ENCODE measurements around the gene HIVEP3.
"Not testable (repeated sequence)": the region's sequence is repeated elsewhere in the genome, so short reads cannot be mapped to it uniquely, and the experiment has no call there.

The HIVEP3 gene

DNA sequence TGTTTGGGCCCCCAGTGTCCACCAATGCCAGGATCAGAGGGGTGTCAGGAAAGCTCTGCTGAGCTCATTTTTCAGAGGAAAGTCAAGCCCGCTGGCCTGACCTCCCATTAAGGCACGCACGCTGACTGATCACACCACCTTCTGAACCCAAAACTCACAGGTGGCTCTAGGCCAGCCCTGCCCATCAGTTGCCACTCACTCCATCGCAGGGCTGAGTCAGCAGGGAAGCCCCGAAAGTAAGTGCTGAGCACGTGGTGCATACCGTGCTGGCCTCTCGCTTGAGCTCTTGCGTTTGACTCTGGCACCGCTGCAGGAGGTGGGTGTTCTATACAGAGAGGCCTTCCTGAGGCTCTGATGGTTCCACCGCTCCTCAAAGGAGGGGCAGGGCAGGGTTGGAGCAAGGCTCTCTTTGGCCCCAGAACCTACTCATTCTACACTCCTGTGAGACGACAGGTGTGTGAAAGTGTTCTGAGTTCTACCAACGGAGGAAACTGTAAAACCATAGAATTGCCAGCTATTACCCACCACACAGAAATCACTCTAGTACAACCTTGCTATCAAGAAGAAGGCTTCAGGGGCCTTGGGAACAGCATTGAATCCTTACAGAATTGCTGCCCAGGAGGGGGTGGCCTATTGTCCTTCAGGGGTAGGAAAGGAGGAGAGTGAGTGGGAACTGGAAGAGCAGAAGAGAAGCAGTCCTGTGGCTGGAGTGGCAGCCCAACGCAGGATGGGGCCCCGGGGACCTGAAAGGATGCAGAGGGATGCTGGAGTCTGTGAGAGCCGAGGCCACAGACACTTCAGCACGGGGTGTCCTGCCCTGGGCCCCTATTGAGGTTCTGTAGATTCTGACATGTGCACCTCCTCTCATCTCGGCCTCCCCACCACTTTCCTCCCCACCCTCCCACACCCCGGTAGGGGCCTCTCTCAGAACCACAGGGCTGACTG, 219.5 kb downstream of the HIVEP3 start:
- Histone ChIP-seq H3K4me3 (IDR thresholded peaks at IDR 0.05; ENCODE audit: insufficient read depth, low read depth, low read length) (no peak overlapping the region), H3K4me2 (peak overlapping the region; percentile 82), H3K9ac (peak overlapping the region; percentile 52; the same call in 1 of the 2 replicates), H3K79me2 (ENCODE audit: insufficient read depth, low read depth) (no peaks in the 10 kb centered on the region), H4K20me1 (ENCODE audit: insufficient read depth) (no peaks in the 10 kb centered on the region), H3K36me3 (ENCODE audit: insufficient read depth) (no peaks in the 10 kb centered on the region), H3K27ac (peak overlapping the region; percentile 85), H3K4me1 (ENCODE audit: low read depth, poor library complexity, severe bottlenecking) (peaks cover 72% of the 10 kb centered on the region), H3K27me3 (ENCODE audit: insufficient read depth, low read depth) (no peaks in the 10 kb centered on the region), H2AFZ (ENCODE audit: low read depth) (peak overlapping the region; percentile 55; the same call in 1 of the 2 replicates)
- TF ChIP-seq, protein P1, sequence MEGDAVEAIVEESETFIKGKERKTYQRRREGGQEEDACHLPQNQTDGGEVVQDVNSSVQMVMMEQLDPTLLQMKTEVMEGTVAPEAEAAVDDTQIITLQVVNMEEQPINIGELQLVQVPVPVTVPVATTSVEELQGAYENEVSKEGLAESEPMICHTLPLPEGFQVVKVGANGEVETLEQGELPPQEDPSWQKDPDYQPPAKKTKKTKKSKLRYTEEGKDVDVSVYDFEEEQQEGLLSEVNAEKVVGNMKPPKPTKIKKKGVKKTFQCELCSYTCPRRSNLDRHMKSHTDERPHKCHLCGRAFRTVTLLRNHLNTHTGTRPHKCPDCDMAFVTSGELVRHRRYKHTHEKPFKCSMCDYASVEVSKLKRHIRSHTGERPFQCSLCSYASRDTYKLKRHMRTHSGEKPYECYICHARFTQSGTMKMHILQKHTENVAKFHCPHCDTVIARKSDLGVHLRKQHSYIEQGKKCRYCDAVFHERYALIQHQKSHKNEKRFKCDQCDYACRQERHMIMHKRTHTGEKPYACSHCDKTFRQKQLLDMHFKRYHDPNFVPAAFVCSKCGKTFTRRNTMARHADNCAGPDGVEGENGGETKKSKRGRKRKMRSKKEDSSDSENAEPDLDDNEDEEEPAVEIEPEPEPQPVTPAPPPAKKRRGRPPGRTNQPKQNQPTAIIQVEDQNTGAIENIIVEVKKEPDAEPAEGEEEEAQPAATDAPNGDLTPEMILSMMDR (conservative IDR thresholded peaks at IDR 0.05; ENCODE audit: low read depth, low read length), result no peak

DNA sequence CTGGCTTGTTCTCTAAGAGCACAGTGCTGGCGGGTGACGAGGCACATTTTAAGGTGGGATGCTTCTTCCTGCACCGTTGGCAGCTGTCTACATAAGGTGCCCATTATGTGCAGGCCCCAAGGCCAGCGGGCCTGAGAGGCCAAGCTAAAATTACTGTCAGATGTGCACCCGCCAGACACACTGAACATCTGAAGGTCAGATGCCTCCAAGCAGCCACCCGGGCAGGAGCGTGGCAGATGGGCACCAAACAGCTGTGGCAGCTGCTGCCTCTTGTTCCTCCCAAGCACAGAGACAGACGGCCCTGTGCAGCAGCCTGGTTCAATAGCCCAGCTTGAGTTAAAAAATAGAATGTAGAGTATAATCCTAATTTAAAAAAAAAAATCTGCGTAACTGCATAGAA, 222.3 kb downstream of the HIVEP3 start:
- H3K4me1 ChIP-seq (ENCODE audit: low read depth, poor library complexity, severe bottlenecking), result peaks cover 60% of the 10 kb centered on the region
- no peaks in the 10 kb centered on the region for H4K20me1 ChIP-seq (ENCODE audit: insufficient read depth)
- H3K4me3 ChIP-seq (IDR thresholded peaks at IDR 0.05; ENCODE audit: insufficient read depth, low read depth, low read length), result no peak overlapping the region
- no peak overlapping the region for H2AFZ ChIP-seq (ENCODE audit: low read depth)
- no peaks in the 10 kb centered on the region for H3K79me2 ChIP-seq (ENCODE audit: insufficient read depth, low read depth)
- no peaks in the 10 kb centered on the region for H3K36me3 ChIP-seq (ENCODE audit: insufficient read depth)
- no peak overlapping the region for H3K27ac ChIP-seq
- H3K27me3 ChIP-seq (ENCODE audit: insufficient read depth, low read depth), result no peaks in the 10 kb centered on the region
- H3K9ac ChIP-seq, result no peak overlapping the region
- H3K4me2 ChIP-seq, result no peak overlapping the region
- TF ChIP-seq, protein P1 (conservative IDR thresholded peaks at IDR 0.05; ENCODE audit: low read depth, low read length), result no peak

DNA sequence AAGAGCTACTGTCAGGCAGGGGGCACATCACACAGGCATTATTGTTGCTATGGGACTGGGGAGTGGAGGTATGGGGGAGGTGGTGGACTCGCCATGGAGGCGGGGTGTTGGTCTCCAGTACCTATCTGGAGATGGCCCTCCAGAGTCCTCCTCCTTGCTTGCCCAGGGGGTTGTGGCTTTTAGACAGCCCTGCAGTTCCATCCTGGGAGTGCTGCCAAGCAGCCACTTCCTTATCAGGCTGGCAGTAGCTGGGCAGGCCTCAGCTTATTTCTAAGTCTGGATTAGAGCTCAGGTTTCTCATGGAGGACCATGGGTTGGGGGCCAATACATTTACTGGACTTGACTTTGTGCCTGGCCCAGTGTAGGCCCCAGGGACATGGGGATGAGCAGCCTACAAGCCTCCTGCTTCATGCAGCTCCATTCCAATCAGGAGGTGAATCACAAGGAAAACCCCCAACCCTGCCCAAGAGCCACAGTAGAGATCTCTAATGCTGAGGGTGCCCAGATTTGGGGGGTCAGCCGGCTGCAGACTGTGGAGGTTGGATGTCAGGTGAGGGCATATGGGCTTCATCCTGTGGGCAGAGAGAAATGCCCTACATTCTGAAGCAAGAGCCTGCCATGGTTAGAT, 223.5 kb downstream of the HIVEP3 start:
- Histone ChIP-seq H3K4me2 (no peak overlapping the region), H3K4me3 (IDR thresholded peaks at IDR 0.05; ENCODE audit: insufficient read depth, low read depth, low read length) (no peak overlapping the region), H3K27me3 (ENCODE audit: insufficient read depth, low read depth) (no peaks in the 10 kb centered on the region), H3K4me1 (ENCODE audit: low read depth, poor library complexity, severe bottlenecking) (peaks cover 50% of the 10 kb centered on the region), H3K79me2 (ENCODE audit: insufficient read depth, low read depth) (no peaks in the 10 kb centered on the region), H3K36me3 (ENCODE audit: insufficient read depth) (no peaks in the 10 kb centered on the region), H2AFZ (ENCODE audit: low read depth) (no peak overlapping the region), H3K9ac (no peak overlapping the region), H3K27ac (no peak overlapping the region), H4K20me1 (ENCODE audit: insufficient read depth) (no peaks in the 10 kb centered on the region)
- TF ChIP-seq, protein P1 (conservative IDR thresholded peaks at IDR 0.05; ENCODE audit: low read depth, low read length), result no peak

DNA sequence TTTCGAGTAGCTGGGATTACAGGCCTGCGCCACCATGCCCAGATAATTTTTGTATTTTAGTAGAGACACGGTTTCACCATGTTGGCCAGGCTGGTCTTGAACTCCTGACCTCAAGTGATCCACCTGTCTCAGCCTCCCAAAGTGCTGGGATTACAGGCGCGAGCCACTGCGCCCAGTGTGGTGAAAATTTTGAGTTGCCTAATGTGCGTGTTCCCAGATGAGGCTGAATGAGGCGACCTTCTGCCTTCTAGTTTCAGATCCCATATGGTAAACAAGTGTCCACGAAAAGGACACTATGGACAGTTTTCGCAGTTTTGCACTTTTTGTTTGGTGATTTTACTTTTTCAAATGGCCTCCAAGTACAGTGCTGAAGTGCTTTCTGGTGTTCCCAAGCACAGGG, 226.8 kb downstream of the HIVEP3 start:
- H3K9ac ChIP-seq; H3K4me3 ChIP-seq (IDR thresholded peaks at IDR 0.05; ENCODE audit: insufficient read depth, low read depth, low read length); H4K20me1 ChIP-seq (ENCODE audit: insufficient read depth); H3K27me3 ChIP-seq (ENCODE audit: insufficient read depth, low read depth); H3K27ac ChIP-seq; H2AFZ ChIP-seq (ENCODE audit: low read depth); H3K79me2 ChIP-seq (ENCODE audit: insufficient read depth, low read depth); H3K4me2 ChIP-seq; H3K36me3 ChIP-seq (ENCODE audit: insufficient read depth): not testable (repeated sequence)
- peaks cover 29% of the 10 kb centered on the region for H3K4me1 ChIP-seq (ENCODE audit: low read depth, poor library complexity, severe bottlenecking)

All from KMS-11 (cell line).